HFF-Myc (cell line): ENCODE data around the gene DMBT1.

ENCODE experiments used
- DNase-seq: peaks from one replicate; pipeline ENCODE4 v3.0.0-alpha.2; 2011; ENCODE audit warnings: low read depth; ENCODE audit errors: extremely low read depth
- H3K4me3 ChIP-seq: replicated peaks from 2 replicates; pipeline ENCODE4 v1.5.1; 2011; ENCODE audit warnings: low read depth, mild to moderate bottlenecking, control low read depth, low read length
- TF ChIP-seq, protein P1 (sequence below): IDR thresholded peaks from 2 replicates; pipeline ENCODE4 v1.5.1; 2012; ENCODE audit warnings: mild to moderate bottlenecking, low read depth, low read length, control low read depth; ENCODE audit errors: missing control alignments

The DMBT1 gene

DNA sequence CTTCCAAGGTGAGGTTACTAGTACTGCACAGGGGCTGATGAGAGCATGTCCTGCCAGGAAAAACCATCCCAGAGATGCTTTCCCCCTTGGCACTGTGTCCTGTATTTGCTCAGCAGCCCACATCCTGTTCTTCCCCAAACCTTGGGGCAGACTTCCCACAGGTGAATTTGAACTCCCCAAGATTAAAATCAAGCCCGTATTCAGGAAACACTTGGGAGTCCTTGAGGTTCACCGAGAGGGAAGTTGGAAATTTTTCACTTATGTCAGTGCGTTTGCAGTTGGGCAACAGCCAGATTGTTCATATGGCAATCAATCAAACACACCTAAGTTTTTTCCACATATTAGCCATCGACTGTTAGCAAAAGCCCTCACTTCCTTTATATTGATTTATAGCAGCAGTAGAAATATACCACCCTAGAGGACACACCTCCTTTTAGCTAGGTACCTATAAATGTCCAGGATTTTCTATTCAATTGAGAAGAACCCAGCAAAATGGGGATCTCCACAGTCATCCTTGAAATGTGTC lies at the start of gene DMBT1:
DMBT1 (plus strand) TSS at position 476 of the 526 bp plus-strand sequence; CDS start at position 493, 17 bp downstream.
- no peak for DNase-seq
- no peak within 1 kb of the TSS for H3K4me3 ChIP-seq
- TF ChIP-seq, protein P1, sequence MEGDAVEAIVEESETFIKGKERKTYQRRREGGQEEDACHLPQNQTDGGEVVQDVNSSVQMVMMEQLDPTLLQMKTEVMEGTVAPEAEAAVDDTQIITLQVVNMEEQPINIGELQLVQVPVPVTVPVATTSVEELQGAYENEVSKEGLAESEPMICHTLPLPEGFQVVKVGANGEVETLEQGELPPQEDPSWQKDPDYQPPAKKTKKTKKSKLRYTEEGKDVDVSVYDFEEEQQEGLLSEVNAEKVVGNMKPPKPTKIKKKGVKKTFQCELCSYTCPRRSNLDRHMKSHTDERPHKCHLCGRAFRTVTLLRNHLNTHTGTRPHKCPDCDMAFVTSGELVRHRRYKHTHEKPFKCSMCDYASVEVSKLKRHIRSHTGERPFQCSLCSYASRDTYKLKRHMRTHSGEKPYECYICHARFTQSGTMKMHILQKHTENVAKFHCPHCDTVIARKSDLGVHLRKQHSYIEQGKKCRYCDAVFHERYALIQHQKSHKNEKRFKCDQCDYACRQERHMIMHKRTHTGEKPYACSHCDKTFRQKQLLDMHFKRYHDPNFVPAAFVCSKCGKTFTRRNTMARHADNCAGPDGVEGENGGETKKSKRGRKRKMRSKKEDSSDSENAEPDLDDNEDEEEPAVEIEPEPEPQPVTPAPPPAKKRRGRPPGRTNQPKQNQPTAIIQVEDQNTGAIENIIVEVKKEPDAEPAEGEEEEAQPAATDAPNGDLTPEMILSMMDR, result no peak

DNA sequence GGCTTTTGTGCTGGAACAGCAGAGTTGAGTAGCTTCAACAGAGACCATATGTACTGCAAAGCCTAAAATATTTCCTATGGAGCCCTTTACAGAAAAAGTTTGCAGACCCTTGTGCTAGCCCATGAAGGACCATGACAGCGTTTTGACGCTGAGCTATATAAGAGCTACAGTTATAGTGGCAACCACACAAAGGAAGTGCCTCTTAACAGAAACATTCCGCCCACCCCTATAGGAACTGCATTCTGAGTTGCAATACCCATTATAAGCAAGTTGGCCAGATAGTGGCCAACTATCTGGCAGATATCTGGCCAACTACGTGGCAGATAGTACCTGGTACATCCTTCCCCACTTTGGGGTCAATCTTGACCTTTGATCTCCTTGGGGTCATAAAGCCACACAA lies 47.5 kb upstream of the DMBT1 start:
- TF ChIP-seq, protein P1, result no peak
- no peak overlapping the region for H3K4me3 ChIP-seq
- no peak for DNase-seq

DNA sequence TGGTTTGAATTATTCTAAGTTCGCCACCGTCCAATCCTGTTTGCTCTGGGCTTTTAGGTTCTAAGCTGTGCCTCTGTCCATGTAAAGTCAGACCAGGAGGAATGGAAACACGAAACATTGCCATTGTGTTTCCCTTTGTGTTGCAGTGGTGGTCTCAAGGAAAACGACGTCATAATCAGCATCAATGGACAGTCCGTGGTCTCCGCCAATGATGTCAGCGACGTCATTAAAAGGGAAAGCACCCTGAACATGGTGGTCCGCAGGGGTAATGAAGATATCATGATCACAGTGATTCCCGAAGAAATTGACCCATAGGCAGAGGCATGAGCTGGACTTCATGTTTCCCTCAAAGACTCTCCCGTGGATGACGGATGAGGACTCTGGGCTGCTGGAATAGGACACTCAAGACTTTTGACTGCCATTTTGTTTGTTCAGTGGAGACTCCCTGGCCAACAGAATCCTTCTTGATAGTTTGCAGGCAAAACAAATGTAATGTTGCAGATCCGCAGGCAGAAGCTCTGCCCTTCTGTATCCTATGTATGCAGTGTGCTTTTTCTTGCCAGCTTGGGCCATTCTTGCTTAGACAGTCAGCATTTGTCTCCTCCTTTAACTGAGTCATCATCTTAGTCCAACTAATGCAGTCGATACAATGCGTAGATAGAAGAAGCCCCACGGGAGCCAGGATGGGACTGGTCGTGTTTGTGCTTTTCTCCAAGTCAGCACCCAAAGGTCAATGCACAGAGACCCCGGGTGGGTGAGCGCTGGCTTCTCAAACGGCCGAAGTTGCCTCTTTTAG lies 46.3 kb upstream of the DMBT1 start:
- DNase-seq, result no peak
- H3K4me3 ChIP-seq, result no peak overlapping the region
- TF ChIP-seq, protein P1, result no peak

DNA sequence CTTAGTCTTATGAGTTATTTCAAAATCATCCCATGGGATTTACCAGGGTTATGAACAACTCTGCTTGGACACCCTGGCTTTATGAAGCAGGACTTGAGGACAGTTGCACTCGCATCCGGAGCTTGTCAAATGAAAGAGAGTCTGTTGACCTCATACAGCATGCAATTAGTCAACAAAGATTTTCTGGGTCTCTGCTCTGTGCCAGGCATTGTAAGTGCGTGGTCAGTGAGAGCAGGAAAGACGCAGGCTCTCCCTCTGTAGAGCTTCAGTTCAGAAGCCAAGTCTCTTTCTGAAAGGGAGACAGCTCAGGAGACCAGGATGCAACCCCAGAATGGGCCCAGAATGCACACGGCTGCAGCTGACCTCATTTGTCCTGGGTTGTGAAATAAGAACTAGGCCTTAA lies 45.5 kb upstream of the DMBT1 start:
- H3K4me3 ChIP-seq, result no peak overlapping the region
- no peak for DNase-seq
- TF ChIP-seq, protein P1, result no peak

DNA sequence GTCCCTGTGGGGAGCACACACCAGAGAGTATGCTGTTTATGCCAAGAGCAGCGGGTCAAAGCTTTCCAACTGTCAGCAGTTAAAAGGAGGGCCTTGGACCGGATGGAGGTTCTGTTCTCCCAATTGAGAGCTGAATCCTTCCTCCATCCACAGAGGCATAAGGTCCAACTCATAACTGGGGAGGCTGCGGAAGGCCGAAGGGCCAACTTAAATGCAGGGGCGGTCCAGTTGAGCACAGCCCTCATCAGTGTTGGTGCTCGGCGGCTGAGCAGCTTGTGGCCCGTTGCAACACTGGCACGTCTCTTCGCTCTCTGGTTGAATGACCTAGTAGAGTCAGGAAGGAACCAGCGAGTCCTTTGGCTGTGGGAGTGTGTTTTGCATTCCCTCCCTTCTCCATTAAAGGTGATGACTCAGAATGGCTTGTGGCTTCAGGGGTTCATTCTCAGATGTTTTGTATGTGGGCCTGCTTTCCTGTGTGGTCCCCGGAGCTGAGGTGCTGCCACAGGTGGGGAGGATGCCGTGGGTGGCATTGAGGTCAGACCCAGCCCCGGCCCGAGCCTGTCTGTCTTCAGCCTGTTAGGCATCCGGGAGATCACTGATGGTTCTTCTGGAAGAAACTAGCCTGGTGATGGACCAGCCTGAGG lies 44.8 kb upstream of the DMBT1 start:
- no peak overlapping the region for H3K4me3 ChIP-seq
- TF ChIP-seq, protein P1, result no peak
- DNase-seq, result no peak

DNA sequence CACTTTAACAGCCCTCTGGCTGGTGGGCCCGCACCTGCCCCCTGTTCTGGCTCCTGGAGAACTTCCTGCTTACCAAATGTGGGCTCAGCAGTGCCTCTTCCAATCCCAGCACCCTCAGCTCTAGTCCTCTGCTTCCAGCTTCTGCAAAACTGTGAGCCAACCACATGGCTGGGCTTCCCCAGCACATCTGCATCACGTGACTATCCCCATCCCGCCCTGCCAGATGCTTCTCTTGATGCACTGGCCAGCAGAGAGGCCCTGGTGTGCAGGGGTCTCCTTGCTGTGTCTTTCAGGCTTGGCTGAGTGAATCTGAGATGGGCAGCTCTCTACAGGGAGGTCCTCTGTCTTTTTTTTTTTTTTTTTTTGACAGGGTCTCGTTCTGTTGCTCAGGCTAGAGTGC lies 43.8 kb upstream of the DMBT1 start:
- no peak for DNase-seq
- H3K4me3 ChIP-seq, result no peak overlapping the region
- TF ChIP-seq, protein P1, result no peak
